IMR-90 (cell line): ENCODE results near the gene NOL9. TPM values are rescaled to one million over a fixed set of nuclear protein-coding genes. Genes with fewer than 3 reads are reported as not detected.

Source experiments
- ATAC-seq: fragments of 200-7000 bp; cut with Tn5 transposase; 2 replicates; pipeline ENCODE4 v1.9.1; 2020; ENCODE audit warnings: low read depth, mild to moderate bottlenecking, moderate library complexity
- BruUV-seq: library from RNA; stranded (reverse); fragments of 400-500 nt; replicated peaks from 2 replicates; lab custom pipeline; 2021; lab: Mats Ljungman, UMichigan
- CTCF ChIA-PET: fragments of 300-600 bp; formaldehyde crosslinking; extraction: SDS; loops from one replicate; lab custom pipeline; 2021; ENCODE audit warnings: antibody characterized with exemption; lab: Yijun Ruan, JAX
- POLR2A ChIA-PET: fragments of 300-600 bp; sonication (Branson Sonifier 250); formaldehyde crosslinking; loops from one replicate; lab custom pipeline; 2022; ENCODE audit warnings: antibody characterized with exemption; ENCODE audit not compliant: unreplicated experiment; lab: Charles Lee
- DNase-seq: peaks from one replicate; pipeline ENCODE4 v3.0.0; 2013
- H2AFZ ChIP-seq: replicated peaks from 2 replicates; pipeline ENCODE3; 2013; ENCODE audit warnings: low read length, mild to moderate bottlenecking; ENCODE audit not compliant: poor library complexity
- H2AK5ac ChIP-seq: 2 replicates; pipeline ENCODE4 v1.6.1; 2013; ENCODE audit warnings: low read depth, low read length, inconsistent platforms
- H2AK9ac ChIP-seq: replicated peaks from 2 replicates; pipeline ENCODE3; 2013; ENCODE audit warnings: mild to moderate bottlenecking, low read depth, low read length, moderate library complexity; ENCODE audit not compliant: poor library complexity
- H2BK120ac ChIP-seq: 2 replicates; pipeline ENCODE4 v1.6.1; 2013; ENCODE audit warnings: low read depth, low read length, inconsistent platforms
- H2BK15ac ChIP-seq: 3 replicates; pipeline ENCODE4 v1.6.1; 2013; ENCODE audit warnings: low read depth, low read length, inconsistent platforms
- H2BK20ac ChIP-seq: 2 replicates; pipeline ENCODE4 v1.6.1; 2013; ENCODE audit warnings: low read depth, mild to moderate bottlenecking, inconsistent platforms, low read length, moderate library complexity
- H2BK5ac ChIP-seq: 2 replicates; pipeline ENCODE4 v1.6.1; 2013; ENCODE audit warnings: mild to moderate bottlenecking, low read depth, low read length, inconsistent platforms; ENCODE audit not compliant: poor library complexity, severe bottlenecking
- H3K14ac ChIP-seq: replicated peaks from 2 replicates; pipeline ENCODE4 v1.6.1; 2013; ENCODE audit warnings: low read depth, low read length, inconsistent platforms
- H3K18ac ChIP-seq: 2 replicates; pipeline ENCODE4 v1.6.1; 2013; ENCODE audit warnings: low read depth, low read length, control low read depth
- H3K23ac ChIP-seq: 2 replicates; pipeline ENCODE4 v1.6.1; 2013; ENCODE audit warnings: low read depth, low read length, inconsistent platforms
- H3K27ac ChIP-seq: 2 replicates; pipeline ENCODE4 v1.5.1; 2013; ENCODE audit warnings: mild to moderate bottlenecking, control low read depth, low read length; ENCODE audit not compliant: insufficient read depth
- H3K27me3 ChIP-seq: 2 replicates; pipeline ENCODE4 v1.6.1; 2013; ENCODE audit warnings: low read length; ENCODE audit not compliant: control insufficient read depth, insufficient read depth
- H3K36me3 ChIP-seq: 2 replicates; pipeline ENCODE4 v1.6.1; 2013; ENCODE audit warnings: low read length, mixed read lengths; ENCODE audit not compliant: control insufficient read depth, insufficient read depth
- H3K4ac ChIP-seq: 2 replicates; pipeline ENCODE4 v1.6.1; 2013; ENCODE audit warnings: low read depth, low read length, inconsistent platforms
- H3K4me1 ChIP-seq: 2 replicates; pipeline ENCODE4 v1.6.1; 2013; ENCODE audit warnings: low read length, mixed read lengths; ENCODE audit not compliant: control insufficient read depth, insufficient read depth
- H3K4me2 ChIP-seq: 2 replicates; pipeline ENCODE4 v1.6.1; 2013; ENCODE audit warnings: low read depth, mild to moderate bottlenecking, control low read depth, low read length, moderate library complexity
- H3K4me3 ChIP-seq: 2 replicates; pipeline ENCODE4 v1.5.1; 2013; ENCODE audit warnings: low read depth, mild to moderate bottlenecking, control low read depth, low read length, moderate library complexity; ENCODE audit not compliant: insufficient read depth
- H3K56ac ChIP-seq: 2 replicates; pipeline ENCODE4 v1.6.1; 2013; ENCODE audit warnings: low read length, inconsistent platforms; ENCODE audit not compliant: insufficient read depth; ENCODE audit errors: extremely low read depth
- H3K79me1 ChIP-seq, 2 experiments: 2 replicates each; pipeline ENCODE4 v1.6.1; 2013; ENCODE audit warnings: low read length in 2 of 2, inconsistent platforms in 1 of 2, low read depth in 1 of 2
- H3K9ac ChIP-seq: 2 replicates; pipeline ENCODE4 v1.6.1; 2013; ENCODE audit warnings: low read depth, low read length, control low read depth
- H3K9me1 ChIP-seq: 2 replicates; pipeline ENCODE4 v1.6.1; 2013; ENCODE audit warnings: low read length, inconsistent platforms; ENCODE audit not compliant: insufficient read depth
- H3K9me3 ChIP-seq: 2 replicates; pipeline ENCODE4 v1.6.1; 2013; ENCODE audit warnings: low read length; ENCODE audit not compliant: control insufficient read depth, insufficient read depth
- H4K20me1 ChIP-seq: 2 replicates; pipeline ENCODE4 v1.6.1; 2013; ENCODE audit warnings: low read length, inconsistent platforms; ENCODE audit not compliant: insufficient read depth
- H4K5ac ChIP-seq: 2 replicates; pipeline ENCODE4 v1.6.1; 2013; ENCODE audit warnings: mild to moderate bottlenecking, low read depth, low read length, control low read depth
- H4K8ac ChIP-seq, 2 experiments: 2 replicates each; pipeline ENCODE4 v1.6.1; 2013; ENCODE audit warnings: low read depth in 2 of 2, low read length in 2 of 2, control low read depth in 1 of 2, inconsistent platforms in 1 of 2
- H4K91ac ChIP-seq: 2 replicates; pipeline ENCODE4 v1.6.1; 2013; ENCODE audit warnings: low read depth, low read length, inconsistent platforms; ENCODE audit not compliant: insufficient read depth
- BHLHE40 ChIP-seq: fragments of 150-350 bp; IDR thresholded peaks from 2 replicates; pipeline ENCODE4 v1.6.1; 2016; ENCODE audit warnings: mild to moderate bottlenecking, low read depth, low read length
- CEBPB ChIP-seq: IDR thresholded peaks from 2 replicates; pipeline ENCODE4 v1.6.1; 2012; ENCODE audit warnings: low read depth, low read length, improper control_type of control experiment
- CHD1 ChIP-seq: IDR thresholded peaks from 2 replicates; pipeline ENCODE4 v1.6.1; 2012; ENCODE audit warnings: low read depth, low read length, improper control_type of control experiment
- FOS ChIP-seq: fragments of 150-350 bp; IDR thresholded peaks from 2 replicates; pipeline ENCODE4 v1.6.1; 2016; ENCODE audit warnings: low read depth, low read length
- MAFK ChIP-seq: IDR thresholded peaks from 2 replicates; pipeline ENCODE4 v1.6.1; 2012; ENCODE audit warnings: low read depth, low read length, improper control_type of control experiment
- MAZ ChIP-seq: IDR thresholded peaks from 2 replicates; pipeline ENCODE4 v1.6.1; 2012; ENCODE audit warnings: low read depth, mild to moderate bottlenecking, low read length, improper control_type of control experiment, moderate library complexity, borderline replicate concordance
- MXI1 ChIP-seq: IDR thresholded peaks from 2 replicates; pipeline ENCODE4 v1.6.1; 2012; ENCODE audit warnings: low read depth, mild to moderate bottlenecking, low read length, moderate library complexity, borderline replicate concordance
- NFE2L2 ChIP-seq: fragments of 150-350 bp; IDR thresholded peaks from 2 replicates; pipeline ENCODE4 v1.6.1; 2016; ENCODE audit warnings: low read depth, mild to moderate bottlenecking, low read length
- POLR2A ChIP-seq: IDR thresholded peaks from 2 replicates; pipeline ENCODE4 v1.6.1; 2012; ENCODE audit warnings: mild to moderate bottlenecking, low read depth, low read length
- RAD21 ChIP-seq: IDR thresholded peaks from 2 replicates; pipeline ENCODE4 v1.6.1; 2012; ENCODE audit warnings: low read length, improper control_type of control experiment
- RCOR1 ChIP-seq: IDR thresholded peaks from 2 replicates; pipeline ENCODE4 v1.6.1; 2012; ENCODE audit warnings: mild to moderate bottlenecking, low read length, improper control_type of control experiment; ENCODE audit not compliant: insufficient replicate concordance
- RFX5 ChIP-seq: IDR thresholded peaks from 2 replicates; pipeline ENCODE4 v1.8.0; 2012; ENCODE audit warnings: low read depth, mild to moderate bottlenecking, low read length, moderate library complexity
- SMC3 ChIP-seq: fragments of 150-350 bp; IDR thresholded peaks from 2 replicates; pipeline ENCODE4 v1.6.1; 2016; ENCODE audit warnings: low read depth, mild to moderate bottlenecking, antibody characterized with exemption, low read length, moderate library complexity
- WGBS, 2 experiments: methylation state at CpG; one replicate each; pipeline versions ENCODE4 v1.1.5 to v1.1.7; 2013; ENCODE audit warnings: missing lambda C conversion rate in 2 of 2; ENCODE audit not compliant: insufficient read length in 1 of 2; ENCODE audit errors: extremely low coverage in 2 of 2; 5-methylcytosine and 5-hydroxymethylcytosine counted together
- dilution Hi-C: fragments of 300-500 bp; cut with HindIII; formaldehyde crosslinking; loops from one replicate; pipeline ENCODE4 v1.14.3; 2018; ENCODE audit warnings: low sequenced_read_pairs; ENCODE audit not compliant: unreplicated experiment
- in situ Hi-C: fragments of 300-500 bp; cut with MboI; formaldehyde crosslinking; loops from 3 replicates; pipeline ENCODE4 v1.14.3; 2019; ENCODE audit warnings: low sequenced_read_pairs, inconsistent platforms, mixed read lengths
- intact Hi-C: fragments of 100-400 bp; cut with micrococcal nuclease; formaldehyde crosslinking; loops from 2 replicates; pipeline ENCODE4 v1.10.0; 2022
- polyA plus RNA-seq, 3 experiments: library from polyadenylated mRNA; depleted of rRNA; stranded (reverse); fragments of >200 nt; gene quantifications; 2 replicates each; pipeline ENCODE4 v1.2.3, GENCODE V29; 2012; ENCODE audit warnings: low replicate concordance in 1 of 3
- total RNA-seq: library from RNA; depleted of rRNA; stranded (reverse); fragments of >200 nt; gene quantifications from 2 replicates; pipeline ENCODE4 v1.2.3, GENCODE V29; 2012
- TF ChIP-seq, protein P1 (sequence below): fragments of 150-350 bp; IDR thresholded peaks from 2 replicates; pipeline ENCODE4 v1.6.1; 2017; ENCODE audit warnings: mild to moderate bottlenecking, antibody characterized with exemption, low read length, low read depth
- TF ChIP-seq, protein P2 (sequence below): fragments of 150-350 bp; IDR thresholded peaks from 2 replicates; pipeline ENCODE4 v1.6.1; 2016; ENCODE audit warnings: low read depth, mild to moderate bottlenecking, low read length, moderate library complexity, borderline replicate concordance
- TF ChIP-seq, protein P3 (sequence below): conservative IDR thresholded peaks from 2 replicates; pipeline ENCODE4 v1.5.1; 2012; ENCODE audit warnings: mild to moderate bottlenecking, low read depth, low read length, improper control_type of control experiment

The NOL9 gene
- total and polyA plus RNA-seq, 2 of the 4 experiments (the other 2 are of a cell fraction), result 13.0 to 19.2 TPM

GRCh38 chr1:6473156-6473555, 81.2 kb downstream of the NOL9 start:
- H3K27me3 ChIP-seq, result no peaks in the 10 kb centered on the region
- no peaks in the 10 kb centered on the region; a peak in 1 of 4 replicates for H3K79me1 ChIP-seq
- no peak overlapping the region for H2BK15ac ChIP-seq
- H2AFZ ChIP-seq, result no peak overlapping the region
- ATAC-seq (no peak), DNase-seq (no peak)
- in situ Hi-C loops, result no loop called here
- H3K9me1 ChIP-seq, result no peaks in the 10 kb centered on the region
- H4K91ac ChIP-seq, result no peak overlapping the region
- no peak overlapping the region for H2AK9ac ChIP-seq
- WGBS, 2 experiments, result 95% methylated on average over 10 of the region's 18 CpGs; no CpG with 5 or more reads in 1 of the 2 experiments
- intact Hi-C loops, result no loop called here
- H3K56ac ChIP-seq, result no peak overlapping the region
- no peak overlapping the region for H3K23ac ChIP-seq
- H2BK20ac ChIP-seq, result no peak overlapping the region
- H3K9me3 ChIP-seq, result no peaks in the 10 kb centered on the region
- H2BK5ac ChIP-seq, result no peak overlapping the region
- H3K18ac ChIP-seq, result no peak overlapping the region
- no TSS peak for BruUV-seq
- H3K4me3 ChIP-seq, result no peak overlapping the region
- peaks cover 7% of the 10 kb centered on the region for H4K20me1 ChIP-seq
- no peak overlapping the region for H3K14ac ChIP-seq
- H4K5ac ChIP-seq, result no peak overlapping the region
- TF ChIP-seq BHLHE40, result no peak
- no peak for TF ChIP-seq CEBPB
- TF ChIP-seq MXI1, result no peak
- TF ChIP-seq RAD21, result no peak
- TF ChIP-seq, protein P1, sequence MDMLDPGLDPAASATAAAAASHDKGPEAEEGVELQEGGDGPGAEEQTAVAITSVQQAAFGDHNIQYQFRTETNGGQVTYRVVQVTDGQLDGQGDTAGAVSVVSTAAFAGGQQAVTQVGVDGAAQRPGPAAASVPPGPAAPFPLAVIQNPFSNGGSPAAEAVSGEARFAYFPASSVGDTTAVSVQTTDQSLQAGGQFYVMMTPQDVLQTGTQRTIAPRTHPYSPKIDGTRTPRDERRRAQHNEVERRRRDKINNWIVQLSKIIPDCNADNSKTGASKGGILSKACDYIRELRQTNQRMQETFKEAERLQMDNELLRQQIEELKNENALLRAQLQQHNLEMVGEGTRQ, result no peak
- TF ChIP-seq, protein P2, sequence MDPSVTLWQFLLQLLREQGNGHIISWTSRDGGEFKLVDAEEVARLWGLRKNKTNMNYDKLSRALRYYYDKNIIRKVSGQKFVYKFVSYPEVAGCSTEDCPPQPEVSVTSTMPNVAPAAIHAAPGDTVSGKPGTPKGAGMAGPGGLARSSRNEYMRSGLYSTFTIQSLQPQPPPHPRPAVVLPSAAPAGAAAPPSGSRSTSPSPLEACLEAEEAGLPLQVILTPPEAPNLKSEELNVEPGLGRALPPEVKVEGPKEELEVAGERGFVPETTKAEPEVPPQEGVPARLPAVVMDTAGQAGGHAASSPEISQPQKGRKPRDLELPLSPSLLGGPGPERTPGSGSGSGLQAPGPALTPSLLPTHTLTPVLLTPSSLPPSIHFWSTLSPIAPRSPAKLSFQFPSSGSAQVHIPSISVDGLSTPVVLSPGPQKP, result no peak
- no peak for TF ChIP-seq CHD1
- no peak for TF ChIP-seq MAFK
- TF ChIP-seq FOS, result no peak
- TF ChIP-seq POLR2A, result no peak
- no peak for TF ChIP-seq RFX5
- TF ChIP-seq SMC3, result no peak
- TF ChIP-seq, protein P3, sequence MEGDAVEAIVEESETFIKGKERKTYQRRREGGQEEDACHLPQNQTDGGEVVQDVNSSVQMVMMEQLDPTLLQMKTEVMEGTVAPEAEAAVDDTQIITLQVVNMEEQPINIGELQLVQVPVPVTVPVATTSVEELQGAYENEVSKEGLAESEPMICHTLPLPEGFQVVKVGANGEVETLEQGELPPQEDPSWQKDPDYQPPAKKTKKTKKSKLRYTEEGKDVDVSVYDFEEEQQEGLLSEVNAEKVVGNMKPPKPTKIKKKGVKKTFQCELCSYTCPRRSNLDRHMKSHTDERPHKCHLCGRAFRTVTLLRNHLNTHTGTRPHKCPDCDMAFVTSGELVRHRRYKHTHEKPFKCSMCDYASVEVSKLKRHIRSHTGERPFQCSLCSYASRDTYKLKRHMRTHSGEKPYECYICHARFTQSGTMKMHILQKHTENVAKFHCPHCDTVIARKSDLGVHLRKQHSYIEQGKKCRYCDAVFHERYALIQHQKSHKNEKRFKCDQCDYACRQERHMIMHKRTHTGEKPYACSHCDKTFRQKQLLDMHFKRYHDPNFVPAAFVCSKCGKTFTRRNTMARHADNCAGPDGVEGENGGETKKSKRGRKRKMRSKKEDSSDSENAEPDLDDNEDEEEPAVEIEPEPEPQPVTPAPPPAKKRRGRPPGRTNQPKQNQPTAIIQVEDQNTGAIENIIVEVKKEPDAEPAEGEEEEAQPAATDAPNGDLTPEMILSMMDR, result no peak
- no peak for TF ChIP-seq MAZ
- TF ChIP-seq NFE2L2, result no peak
- no peak for TF ChIP-seq RCOR1
- no peaks in the 10 kb centered on the region for H3K4me1 ChIP-seq
- POLR2A ChIA-PET, result no interaction called here
- no peak overlapping the region for H3K27ac ChIP-seq
- CTCF ChIA-PET, result no interaction called here
- no peak overlapping the region for H2AK5ac ChIP-seq
- no peak overlapping the region for H3K4me2 ChIP-seq
- dilution Hi-C loops, result no loop called here
- H3K36me3 ChIP-seq, result peaks cover 39% of the 10 kb centered on the region
- H4K8ac ChIP-seq, result no peak overlapping the region
- H3K9ac ChIP-seq, result no peak overlapping the region
- no peak overlapping the region for H2BK120ac ChIP-seq
- no peak overlapping the region for H3K4ac ChIP-seq
